Measurements from ENCODE around the gene JAKMIP3.
"Not testable (repeated sequence)": the region's sequence is repeated elsewhere in the genome, so short reads cannot be mapped to it uniquely, and the experiment has no call there.

The JAKMIP3 gene

GRCh38 chr10:132064082-132064755, 1.5 kb upstream of the JAKMIP3 start:
- no peak for DNase-seq (ENCODE audit: low spot score)

- DNase-seq (ENCODE audit: low spot score), result no peak
Observed at GRCh38 chr10:132064771-132065437, 842 bp upstream of the JAKMIP3 start.

GRCh38 chr10:132066186-132066585, 440 bp downstream of the JAKMIP3 start:
- peak; percentile 19 for DNase-seq (ENCODE audit: low spot score)

- no peak for DNase-seq (ENCODE audit: low spot score)
Observed at GRCh38 chr10:132066812-132067211, 1.1 kb downstream of the JAKMIP3 start.

GRCh38 chr10:132068431-132069121, 2.8 kb downstream of the JAKMIP3 start:
- no peak for DNase-seq (ENCODE audit: low spot score)

- DNase-seq (ENCODE audit: low spot score), result no peak
Observed at GRCh38 chr10:132069122-132069848, 3.5 kb downstream of the JAKMIP3 start.

GRCh38 chr10:132069849-132070182, 4.1 kb downstream of the JAKMIP3 start:
- no peak for DNase-seq (ENCODE audit: low spot score)

GRCh38 chr10:132070724-132071123, 5.0 kb downstream of the JAKMIP3 start:
- no peak for DNase-seq (ENCODE audit: low spot score)

GRCh38 chr10:132071667-132072066, 5.9 kb downstream of the JAKMIP3 start:
- DNase-seq (ENCODE audit: low spot score), result no peak

GRCh38 chr10:132075909-132076577, 10.3 kb downstream of the JAKMIP3 start:
- no peak for DNase-seq (ENCODE audit: low spot score)

GRCh38 chr10:132076578-132077081, 10.9 kb downstream of the JAKMIP3 start:
- DNase-seq (ENCODE audit: low spot score), result no peak

GRCh38 chr10:132077091-132077490, 11.3 kb downstream of the JAKMIP3 start:
- DNase-seq (ENCODE audit: low spot score), result no peak

GRCh38 chr10:132078746-132079345, 13.1 kb downstream of the JAKMIP3 start:
- DNase-seq (ENCODE audit: low spot score), result no peak

GRCh38 chr10:132084384-132084783, 18.6 kb downstream of the JAKMIP3 start:
- not testable (repeated sequence) for DNase-seq (ENCODE audit: low spot score)

GRCh38 chr10:132093236-132093635, 27.5 kb downstream of the JAKMIP3 start:
- DNase-seq (ENCODE audit: low spot score), result not testable (repeated sequence)

GRCh38 chr10:132094581-132095234, 29.0 kb downstream of the JAKMIP3 start:
- DNase-seq (ENCODE audit: low spot score), result no peak

GRCh38 chr10:132095403-132096113, 29.8 kb downstream of the JAKMIP3 start:
- DNase-seq (ENCODE audit: low spot score), result no peak

GRCh38 chr10:132096223-132096622, 30.5 kb downstream of the JAKMIP3 start:
- DNase-seq (ENCODE audit: low spot score), result peak; percentile 66

GRCh38 chr10:132096863-132097478, 31.2 kb downstream of the JAKMIP3 start:
- no peak for DNase-seq (ENCODE audit: low spot score)
